HG03342 (cell line): ENCODE results near the gene CACNG7.
"Not testable (repeated sequence)": the region's sequence is repeated elsewhere in the genome, so short reads cannot be mapped to it uniquely, and the experiment has no call there.

Experiments
- ATAC-seq: cut with Tn5 transposase; IDR thresholded peaks from one replicate; pipeline ENCODE4 v1.9.1; 2021; ENCODE audit warnings: mild to moderate bottlenecking, moderate library complexity; ENCODE audit not compliant: unreplicated experiment

CACNG7 gene

DNA sequence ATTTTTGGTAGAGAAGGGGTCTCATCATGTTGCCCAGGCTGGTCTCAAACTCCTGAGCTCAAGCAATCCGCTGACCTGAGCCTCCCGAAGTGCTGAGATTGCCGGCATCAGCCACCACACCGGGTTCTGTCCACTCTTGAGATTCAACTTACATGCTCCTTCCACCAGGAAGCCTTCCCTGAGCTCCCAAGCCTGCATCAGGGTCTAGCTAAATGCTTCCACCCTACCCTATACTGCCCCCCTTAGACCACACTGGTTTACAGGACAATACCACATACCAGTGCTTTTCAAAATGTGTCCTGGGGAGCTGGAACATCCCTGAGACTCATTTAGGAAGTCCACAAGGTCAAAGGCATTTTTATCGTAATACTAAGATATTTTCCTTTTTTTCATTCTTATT, 38.5 kb downstream of the CACNG7 start:
- ATAC-seq = no peak

DNA sequence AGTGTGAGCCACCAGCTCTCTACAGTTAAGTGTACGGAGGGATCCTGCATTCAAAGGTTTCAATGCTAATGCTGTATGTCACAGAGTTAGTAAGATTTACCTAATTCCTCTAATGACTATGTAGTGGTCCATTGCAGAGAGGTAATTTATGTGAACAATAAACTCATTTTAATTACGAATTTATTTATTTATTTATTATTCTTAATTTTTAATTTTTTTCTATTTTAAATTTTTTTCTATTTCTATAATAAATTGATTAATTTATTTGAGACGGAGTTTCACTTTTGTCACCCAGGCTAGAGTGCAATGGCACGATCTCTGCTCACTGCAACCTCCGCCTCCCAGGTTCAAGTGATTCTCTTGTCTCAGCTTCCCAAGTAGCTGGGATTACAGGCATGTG, 39.5 kb downstream of the CACNG7 start:
- not testable (repeated sequence) for ATAC-seq

DNA sequence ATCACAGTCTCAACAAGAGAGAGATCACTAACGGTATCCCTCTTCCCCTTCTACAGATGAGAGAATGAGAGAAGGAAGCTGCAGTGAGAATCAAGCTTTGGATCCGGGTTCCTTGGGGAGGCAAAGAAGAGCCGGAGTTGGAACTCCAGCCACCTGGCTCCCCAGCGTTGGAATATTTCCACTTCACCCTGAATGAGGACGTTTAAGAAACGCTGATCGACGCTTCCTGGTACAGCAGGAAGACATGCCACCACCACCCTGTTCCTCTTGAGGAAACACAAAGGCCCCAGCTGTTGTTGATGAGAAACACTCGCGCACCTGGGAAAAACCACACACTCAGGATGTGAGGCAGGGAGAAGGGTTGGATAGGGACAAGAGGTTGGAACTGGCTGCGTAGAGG, 42.4 kb downstream of the CACNG7 start:
- ATAC-seq = no peak

DNA sequence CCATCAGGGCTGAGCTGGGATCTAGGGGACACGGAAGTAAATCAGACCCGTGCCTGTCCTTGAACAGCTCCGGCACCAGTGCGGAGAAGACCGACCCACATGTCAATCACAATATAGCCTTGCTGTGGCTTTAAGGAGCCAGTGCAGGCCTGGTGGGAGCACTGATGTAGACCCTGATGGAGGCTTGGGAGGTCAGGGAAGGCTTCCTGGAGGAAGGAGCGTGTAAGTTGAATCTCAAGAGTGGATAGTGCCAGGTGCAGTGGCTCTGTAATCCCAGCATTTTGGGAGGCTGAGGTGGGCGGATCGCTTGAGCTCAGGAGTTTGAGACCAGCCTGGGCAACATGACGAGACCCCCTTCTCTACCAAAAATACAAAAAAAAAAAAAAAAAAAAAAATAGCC, 42.9 kb downstream of the CACNG7 start:
- no peak for ATAC-seq

DNA sequence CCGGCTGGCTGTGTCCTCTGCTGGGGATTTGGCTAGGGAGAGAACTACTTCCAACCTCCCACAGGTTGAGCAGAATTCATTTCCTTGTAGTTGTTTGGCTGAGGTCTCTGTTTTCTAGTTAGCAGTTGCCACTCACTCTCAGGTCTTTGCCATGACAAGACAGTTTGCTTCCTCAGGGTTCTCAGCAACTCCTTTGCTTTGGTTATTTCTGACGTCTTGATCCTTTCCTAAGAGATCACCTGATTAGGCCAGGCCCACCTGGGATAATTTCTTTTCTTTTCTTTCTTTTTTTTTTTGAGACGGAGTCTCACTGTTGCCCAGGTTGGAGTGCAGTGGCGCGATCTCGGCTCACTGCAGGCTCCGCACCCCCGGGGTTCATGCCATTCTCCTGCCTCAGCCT, 44.3 kb downstream of the CACNG7 start:
- ATAC-seq = no peak

DNA sequence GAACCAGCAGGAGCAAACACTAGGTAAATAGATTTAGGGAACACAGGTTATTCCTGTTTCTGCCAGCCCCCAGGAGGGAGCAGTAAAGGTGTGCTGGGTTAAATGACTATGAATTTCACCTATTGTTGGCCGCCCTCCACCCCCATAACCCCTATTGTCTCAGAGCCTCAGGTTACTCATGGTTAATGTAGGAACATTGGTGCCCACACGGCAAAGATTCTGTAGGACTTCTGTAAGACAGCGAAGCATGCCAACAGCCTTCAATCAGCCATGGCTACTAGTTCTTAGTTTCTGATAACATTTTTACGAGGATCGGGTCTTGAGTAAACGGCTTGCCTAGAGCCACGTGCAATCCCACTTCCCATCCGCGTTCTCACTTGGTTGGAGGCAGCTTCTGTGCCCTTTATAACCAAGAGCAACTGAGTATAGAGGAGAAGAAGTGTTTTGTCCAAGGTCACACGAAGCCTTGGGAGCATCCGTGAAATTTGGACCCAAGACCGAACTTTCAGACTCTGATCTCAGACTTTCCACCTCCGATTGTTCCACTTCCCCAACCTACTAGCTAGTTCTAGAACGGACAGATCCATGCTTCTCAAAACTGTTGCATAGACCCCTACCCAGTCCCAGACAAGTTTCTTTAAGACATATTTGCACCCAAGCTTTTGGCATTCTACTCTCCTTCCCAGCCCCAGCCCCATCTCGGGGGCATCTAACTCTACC, 48.5 kb downstream of the CACNG7 start:
- no peak for ATAC-seq

DNA sequence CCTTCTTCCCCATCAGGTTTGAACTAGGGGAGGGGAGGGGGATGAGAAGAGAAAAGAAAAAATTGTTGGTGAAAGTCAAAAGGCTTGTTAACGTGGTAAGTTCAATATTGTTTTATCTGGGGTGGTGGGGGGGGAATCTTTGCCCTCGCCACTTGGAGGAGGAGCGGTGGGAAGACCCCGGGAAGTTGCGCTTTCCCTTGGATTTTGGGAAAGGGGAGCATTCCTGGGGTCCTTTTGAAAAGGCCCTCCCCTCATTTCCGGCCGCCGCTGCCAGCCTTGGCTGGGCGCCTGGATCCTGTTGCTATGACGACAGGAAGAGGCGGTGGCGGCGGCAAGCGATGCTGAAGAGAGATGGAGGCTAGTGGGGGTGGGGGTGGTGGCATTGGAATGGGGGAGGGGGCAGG, 49.1 kb downstream of the CACNG7 start:
- ATAC-seq = no peak

DNA sequence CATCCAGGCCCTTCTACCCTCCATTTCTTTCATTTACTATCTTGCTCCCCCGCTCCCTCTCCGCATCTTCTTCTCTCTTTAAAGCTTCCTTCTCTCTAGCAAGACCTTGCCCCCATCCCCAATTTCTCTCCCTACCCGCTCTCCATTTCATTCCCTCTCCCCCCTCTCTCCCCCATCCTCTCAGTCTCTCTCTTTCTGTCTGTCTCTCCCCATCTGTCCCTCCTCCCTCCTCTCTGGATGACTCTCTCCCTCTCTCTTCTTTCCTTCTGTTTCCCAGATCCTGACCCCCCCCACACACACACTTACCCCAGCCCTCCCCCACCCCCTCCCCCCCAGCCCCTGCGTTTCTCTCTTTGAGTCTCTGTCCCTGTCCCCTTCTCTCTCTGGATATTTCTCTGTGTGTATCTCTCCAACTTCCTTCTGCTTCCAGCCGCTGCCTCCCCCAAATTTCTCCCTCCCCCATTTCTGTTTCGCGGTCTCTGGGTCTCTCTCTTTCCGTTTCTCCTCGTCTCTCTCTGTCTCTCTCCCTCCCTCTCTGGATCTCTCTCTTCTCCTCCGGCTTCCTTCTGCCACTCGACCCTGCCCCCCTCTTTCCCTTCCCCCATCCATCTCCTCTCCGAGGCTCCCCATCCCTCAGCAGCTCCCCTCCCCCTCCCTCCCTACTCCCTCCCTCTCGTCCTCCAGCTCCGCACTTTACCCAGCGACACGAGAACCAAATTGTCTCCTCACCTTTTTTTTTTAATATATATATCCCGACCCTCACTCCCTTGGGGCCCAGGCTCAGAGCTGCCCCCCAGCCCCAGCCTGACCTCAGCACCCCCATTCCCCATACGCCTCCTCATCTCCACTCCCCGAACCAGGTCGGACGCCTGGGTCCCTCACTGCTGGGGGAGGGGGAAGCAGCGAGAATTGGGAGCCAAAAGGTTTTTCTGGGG, 50.0 kb downstream of the CACNG7 start:
- ATAC-seq = no peak

DNA sequence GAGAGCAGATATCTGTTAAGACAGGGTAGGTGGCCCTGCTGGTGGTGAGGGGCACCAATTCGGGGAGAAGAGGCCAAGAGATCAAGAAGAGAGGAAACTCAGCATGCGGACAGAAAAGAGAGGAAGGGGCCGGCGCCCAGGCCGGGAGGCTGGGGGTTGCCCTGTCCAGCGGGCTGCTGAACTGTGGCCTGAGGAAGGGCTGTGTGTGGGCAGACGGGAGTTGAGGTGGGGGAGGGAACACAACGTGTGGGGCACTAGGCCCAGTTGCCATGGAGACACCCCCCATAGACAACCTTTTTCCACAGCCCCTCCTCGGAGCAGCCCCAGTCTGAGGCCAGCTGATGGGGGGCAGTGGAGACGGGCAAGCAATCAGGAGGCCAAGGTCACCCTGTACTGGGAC, 51.1 kb downstream of the CACNG7 start:
- ATAC-seq = no peak

DNA sequence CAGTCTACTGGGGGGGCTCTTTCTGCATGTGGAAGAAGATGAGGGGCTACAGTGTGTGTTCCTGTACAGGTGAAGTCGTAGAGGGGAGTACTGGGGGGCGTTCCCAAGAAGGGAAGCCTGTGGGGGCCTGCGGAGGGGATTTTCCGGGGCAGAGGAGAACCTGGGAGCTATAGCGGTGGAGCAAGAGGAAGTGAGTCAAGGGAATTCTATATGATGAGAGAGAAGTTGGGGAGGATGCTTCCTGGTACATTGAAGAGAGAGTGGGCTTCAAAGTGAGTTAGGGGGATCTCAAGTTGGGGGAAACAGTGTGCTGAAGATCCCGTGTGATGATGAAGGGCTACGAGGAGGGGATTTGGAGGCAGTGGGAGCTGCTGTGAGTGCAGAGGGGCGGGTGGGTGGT, 51.8 kb downstream of the CACNG7 start:
- no peak for ATAC-seq

DNA sequence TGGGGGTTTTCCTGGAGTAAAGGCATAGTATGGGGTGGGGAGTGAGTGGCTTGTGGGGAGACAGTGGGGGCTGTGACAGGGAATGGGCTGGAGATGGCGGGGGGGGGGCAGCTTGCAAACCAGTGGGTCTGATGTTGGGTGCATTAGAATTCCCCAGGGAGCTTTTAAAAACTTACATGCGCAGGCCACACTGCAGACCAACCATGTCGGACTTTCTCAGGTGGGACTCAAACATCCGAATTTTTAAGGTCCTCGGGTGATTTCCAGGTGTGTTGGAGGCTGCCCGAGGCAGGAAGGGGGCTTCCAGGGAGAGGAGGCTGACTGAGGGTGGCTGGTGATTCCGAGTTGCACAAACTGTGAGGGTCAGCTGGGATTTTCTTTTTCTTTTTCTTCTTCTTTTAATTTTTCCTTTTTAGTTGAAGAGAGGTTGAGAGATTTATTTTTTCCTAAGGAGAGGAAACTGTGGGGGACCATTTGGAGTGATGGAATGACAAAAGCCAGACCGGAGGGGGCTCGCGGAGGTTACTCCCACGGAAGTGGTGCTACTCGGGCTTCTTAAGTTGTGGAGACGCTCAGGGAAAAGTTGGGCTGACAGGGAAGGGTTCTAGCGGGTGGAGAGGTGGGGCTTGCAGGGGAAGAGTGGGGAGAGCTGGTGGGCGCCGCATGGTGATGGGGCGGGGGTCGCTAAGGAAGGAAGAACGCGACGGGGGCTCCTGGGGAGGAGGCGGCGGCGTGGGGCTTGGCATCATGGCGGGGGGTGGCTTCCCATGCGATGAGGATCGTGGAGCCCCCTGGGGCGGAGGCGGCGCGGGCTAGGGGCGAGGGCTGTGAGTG, 52.7 kb downstream of the CACNG7 start:
- ATAC-seq = no peak

DNA sequence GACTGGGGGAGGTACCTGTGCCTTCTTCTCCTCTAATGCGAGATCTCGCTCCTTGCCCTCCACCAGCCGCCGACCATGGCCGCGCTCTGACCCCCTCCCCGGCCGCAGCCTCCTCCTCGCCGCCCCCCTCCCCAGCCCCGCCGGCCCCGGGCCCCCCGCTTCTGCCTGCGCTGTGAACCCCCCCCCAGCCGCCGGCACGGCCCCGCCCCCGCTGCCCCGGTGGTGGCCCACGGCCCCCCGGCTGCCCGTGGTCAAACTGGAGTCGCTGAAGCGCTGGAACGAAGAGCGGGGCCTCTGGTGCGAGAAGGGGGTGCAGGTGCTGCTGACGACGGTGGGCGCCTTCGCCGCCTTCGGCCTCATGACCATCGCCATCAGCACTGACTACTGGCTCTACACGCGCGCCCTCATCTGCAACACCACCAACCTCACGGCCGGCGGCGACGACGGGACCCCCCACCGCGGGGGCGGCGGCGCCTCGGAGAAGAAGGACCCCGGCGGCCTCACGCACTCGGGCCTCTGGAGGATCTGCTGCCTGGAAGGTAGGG, 53.9 kb downstream of the CACNG7 start, which contains the start of gene CACNG8:
Gene CACNG8, plus strand, starts transcription at position 51 of the 545 bp plus-strand sequence.
- no peak for ATAC-seq

DNA sequence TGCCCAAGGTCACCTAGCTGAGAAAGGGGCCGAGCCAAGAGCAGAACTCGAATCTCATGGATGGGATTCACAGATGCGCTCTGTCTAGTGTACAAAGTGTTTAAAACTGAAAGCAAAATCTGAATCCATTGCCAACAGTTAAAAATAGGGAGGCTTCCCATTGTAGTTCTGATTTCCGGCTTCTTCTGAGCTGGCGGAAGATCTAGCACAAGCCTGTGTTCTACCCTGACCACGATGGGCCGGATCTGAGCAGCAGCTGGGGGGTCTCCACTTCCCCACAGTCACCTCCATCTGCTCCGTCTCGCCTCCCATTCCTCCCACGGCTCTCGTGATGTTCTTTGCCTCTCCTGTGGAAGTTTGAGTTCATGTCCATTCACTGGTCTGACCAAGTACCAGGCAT, 56.0 kb downstream of the CACNG7 start:
- no peak for ATAC-seq

DNA sequence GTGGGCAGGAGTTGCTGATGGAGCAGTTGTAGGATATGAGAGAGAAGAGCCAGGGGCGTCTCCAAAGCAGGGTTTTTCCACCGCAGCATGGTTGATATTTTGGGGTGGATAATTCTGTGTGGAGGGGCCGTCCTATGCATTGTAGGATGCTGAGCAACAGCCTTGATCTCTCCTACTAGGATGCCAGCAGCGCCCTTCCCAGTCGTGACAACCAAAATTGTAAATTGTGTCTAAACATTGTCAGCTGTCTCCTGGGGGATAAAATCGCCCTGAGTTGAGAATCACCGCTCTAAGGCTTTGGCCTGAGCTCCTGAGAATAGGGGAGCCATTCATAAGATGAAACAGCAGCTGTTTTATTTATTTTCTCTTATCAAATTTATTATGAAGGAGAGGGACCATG, 57.9 kb downstream of the CACNG7 start:
- no peak for ATAC-seq

DNA sequence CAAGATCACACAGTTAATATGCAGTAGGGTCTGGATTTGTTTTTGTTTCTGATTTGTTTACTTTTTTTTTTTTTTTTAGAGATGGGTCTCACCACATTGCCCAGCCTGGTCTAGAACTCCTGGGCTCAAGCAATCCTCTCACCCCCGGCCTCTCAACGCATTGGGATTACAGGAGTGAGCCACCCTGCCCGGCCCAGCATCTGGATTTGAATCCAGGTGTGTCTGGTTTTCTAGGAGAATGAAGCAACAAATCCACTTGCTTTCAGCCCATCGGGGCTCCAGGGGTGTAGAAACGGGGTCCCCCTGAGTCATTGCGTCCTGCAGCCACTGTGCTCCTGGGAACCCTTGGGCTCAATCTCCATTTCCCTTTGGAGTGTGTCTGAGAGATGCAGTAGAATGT, 60.3 kb downstream of the CACNG7 start:
- no peak for ATAC-seq

DNA sequence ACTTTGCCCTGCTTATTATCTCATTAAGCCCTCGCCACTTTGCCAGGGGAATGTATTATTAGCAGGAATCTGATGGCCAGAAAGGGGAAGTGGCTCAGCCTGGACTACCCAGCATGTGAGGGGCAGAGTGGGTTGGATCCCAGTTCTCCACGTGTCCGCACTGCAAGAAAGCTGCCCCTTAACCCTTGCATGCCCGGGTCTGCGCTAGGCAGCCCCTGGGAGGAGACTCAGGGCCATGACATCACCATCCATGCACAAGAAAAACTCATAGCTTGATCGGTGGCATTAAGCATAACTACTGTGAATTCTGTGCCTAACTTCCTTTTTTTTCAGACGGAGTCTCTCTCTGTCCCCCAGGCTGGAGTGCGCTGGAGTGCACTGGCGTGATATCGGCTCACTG, 62.6 kb downstream of the CACNG7 start:
- ATAC-seq = no peak

DNA sequence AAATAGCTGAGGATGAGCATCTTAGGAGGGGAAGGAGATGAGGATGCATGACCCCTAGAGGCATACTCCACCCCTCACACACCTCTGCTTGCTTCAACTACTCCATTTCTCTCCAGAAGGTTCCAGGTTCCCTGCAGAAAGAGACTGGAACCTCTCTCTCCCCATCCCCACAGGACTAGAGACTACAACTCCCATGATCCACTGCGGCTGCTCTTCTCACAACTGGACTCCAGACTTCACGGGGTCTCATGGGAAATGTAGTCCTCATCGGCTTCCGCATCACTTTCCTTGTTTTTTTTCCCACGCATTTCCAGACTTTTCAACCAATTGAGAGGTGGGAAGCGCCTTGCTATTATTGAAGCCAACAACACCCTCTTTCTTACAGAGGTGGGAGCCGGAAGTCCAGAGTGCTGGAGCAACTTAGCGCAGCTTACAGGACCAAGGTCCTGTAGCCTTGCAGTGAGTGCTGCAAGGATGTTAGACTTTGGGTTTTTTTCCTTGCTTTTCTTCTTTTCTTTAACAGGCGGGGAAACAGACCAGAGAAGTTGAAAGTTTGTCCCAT, 68.4 kb downstream of the CACNG7 start:
- ATAC-seq = no peak

DNA sequence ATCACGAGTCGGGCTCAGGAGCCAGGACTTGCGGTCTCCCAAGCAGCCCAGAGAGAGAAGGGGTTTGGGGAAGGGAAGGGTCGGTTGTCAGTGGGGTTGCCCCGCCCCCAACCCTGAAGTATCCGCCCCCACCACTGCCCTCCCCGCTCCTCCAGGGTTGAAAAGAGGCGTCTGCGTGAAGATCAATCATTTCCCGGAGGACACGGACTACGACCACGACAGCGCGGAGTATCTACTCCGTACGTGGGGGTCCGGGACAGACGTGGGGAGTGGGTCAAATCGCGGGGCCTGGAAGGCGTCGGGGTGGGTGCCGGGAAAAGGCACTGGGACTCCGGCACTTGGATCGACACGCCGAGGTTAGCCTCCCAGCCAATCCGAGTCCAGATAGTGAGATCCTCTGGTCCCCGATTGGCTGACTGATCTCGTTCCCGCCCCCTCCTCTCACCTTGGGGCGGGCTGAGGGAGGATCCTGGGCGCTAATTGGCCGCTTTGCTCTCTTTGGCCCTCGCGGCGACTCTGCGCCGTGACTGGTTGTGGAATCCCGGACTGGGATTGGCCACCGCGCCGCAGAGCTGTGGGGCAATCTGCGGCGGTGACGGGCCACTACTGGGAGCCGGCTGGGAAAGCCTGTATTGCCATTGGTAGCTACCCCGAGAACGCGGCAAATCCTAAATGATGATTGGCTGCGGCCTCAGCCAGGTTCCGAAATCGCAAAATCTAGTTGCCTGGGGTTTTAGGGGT, 69.1 kb downstream of the CACNG7 start:
- ATAC-seq = no peak

DNA sequence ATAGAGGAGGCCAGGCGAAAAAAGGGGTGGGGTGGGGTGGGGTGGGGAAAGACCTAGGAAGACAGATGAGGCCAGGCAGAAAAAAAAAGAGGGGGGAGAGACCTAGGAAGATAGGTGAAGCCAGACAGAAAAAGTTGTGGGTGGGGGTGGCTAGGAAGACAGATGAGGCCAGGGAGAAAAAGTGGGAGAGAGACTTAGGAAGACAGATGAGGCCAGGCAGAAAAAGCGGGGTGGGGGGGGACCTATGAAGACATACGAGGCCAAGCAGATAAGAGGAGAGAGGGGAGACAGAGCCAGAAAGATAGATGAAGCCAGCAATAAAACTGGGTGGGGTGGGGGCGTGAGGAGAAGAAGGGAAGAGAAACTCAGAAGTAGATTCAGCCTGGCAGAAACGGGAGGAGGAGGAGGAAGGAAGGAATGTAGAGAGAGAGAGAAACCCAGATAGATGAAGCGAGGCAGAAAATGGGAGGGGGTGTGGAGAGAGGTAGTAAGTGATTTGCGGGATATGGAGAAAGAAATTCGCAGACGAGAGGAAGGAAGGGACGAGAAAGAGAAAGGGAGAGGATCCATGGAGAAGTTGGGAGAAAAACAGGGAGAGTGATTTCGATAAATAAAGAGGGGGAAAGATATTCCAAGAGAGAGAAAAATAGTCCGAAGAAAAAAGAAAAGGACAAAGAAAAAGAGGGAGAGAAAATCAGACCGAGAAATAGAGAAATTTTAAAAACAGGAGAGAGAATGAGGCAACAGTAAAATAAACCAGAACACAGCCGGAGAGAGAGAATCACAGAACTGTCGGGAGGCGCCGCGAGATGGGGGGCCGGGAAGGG, 70.1 kb downstream of the CACNG7 start:
- no peak for ATAC-seq
